ENCODE results near the gene APBA2. TPM values are rescaled to one million over a fixed set of nuclear protein-coding genes. Genes with fewer than 3 reads are reported as not detected.

Gene APBA2
- total and polyA plus RNA-seq, 7 donors, result 0.46 to 10.7 (median 1.5) TPM

DNA sequence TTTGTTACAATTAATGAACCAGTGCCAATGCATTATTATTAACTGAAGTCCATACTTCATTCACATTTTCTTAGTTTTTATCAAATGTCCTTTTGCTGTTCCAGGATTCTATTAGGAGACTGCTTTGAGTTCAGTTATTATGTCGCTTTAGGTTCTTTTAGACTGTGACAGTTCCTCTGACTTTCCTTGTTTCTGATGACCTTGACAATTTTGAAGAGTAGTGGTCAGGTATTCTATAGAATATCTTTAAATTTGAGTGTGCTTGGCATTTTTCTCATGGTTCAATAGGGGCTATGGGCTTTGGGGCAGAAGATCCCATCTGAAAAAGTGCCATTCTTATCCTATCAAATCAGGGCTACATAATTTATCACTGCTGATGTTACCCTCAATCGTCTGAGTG is 126.3 kb downstream of the APBA2 start:
- intact Hi-C loops (cut with DNase I), result no loop called here
- no peaks in the 10 kb centered on the region for H3K4me1 ChIP-seq
- 79 to 82% methylated on average over 2 of the region's 2 CpGs for WGBS, 2 donors
- DNase-seq, result no peak
- H3K9me3 ChIP-seq, result no peaks in the 10 kb centered on the region
- H3K27ac ChIP-seq, result no peak overlapping the region
- TF ChIP-seq, protein P1, sequence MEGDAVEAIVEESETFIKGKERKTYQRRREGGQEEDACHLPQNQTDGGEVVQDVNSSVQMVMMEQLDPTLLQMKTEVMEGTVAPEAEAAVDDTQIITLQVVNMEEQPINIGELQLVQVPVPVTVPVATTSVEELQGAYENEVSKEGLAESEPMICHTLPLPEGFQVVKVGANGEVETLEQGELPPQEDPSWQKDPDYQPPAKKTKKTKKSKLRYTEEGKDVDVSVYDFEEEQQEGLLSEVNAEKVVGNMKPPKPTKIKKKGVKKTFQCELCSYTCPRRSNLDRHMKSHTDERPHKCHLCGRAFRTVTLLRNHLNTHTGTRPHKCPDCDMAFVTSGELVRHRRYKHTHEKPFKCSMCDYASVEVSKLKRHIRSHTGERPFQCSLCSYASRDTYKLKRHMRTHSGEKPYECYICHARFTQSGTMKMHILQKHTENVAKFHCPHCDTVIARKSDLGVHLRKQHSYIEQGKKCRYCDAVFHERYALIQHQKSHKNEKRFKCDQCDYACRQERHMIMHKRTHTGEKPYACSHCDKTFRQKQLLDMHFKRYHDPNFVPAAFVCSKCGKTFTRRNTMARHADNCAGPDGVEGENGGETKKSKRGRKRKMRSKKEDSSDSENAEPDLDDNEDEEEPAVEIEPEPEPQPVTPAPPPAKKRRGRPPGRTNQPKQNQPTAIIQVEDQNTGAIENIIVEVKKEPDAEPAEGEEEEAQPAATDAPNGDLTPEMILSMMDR (IDR thresholded peaks at IDR 0.05), result no peak
- TF ChIP-seq POLR2AphosphoS5 (IDR thresholded peaks at IDR 0.05) (no peak), POLR2A (IDR thresholded peaks at IDR 0.05) (no peak)
- H3K36me3 ChIP-seq, result no peaks in the 10 kb centered on the region
- H3K27me3 ChIP-seq, result no peaks in the 10 kb centered on the region
- no peak overlapping the region for H3K4me3 ChIP-seq

DNA sequence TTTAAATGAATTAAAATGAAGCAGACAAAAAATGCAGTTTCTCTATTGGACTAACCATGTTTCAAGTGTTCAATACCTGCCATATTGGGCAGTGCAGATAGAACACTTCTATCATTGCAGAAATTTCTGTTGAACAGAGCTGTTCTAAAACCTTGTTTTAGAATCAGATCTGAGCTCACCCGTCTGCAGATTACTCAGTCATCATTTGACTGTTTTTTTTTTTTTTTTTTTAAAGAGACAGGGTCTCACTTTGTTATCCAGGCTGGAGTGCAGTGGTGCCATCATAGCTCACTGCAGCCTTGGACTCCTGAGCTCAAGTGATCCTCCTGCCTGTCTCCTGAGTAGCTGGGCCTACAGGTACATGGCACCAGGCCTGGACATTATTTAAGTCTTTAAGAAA is 128.7 kb downstream of the APBA2 start:
- Histone ChIP-seq H3K4me3 (no peak overlapping the region), H3K9me3 (no peaks in the 10 kb centered on the region), H3K27ac (no peak overlapping the region), H3K27me3 (no peaks in the 10 kb centered on the region), H3K36me3 (no peaks in the 10 kb centered on the region), H3K4me1 (no peaks in the 10 kb centered on the region)
- DNase-seq, result no peak
- 10 to 29% methylated on average over 1 of the region's 1 CpG for WGBS, 2 donors
- TF ChIP-seq, protein P1 (IDR thresholded peaks at IDR 0.05), result no peak
- no peak for TF ChIP-seq POLR2A (IDR thresholded peaks at IDR 0.05)
- no peak for TF ChIP-seq POLR2AphosphoS5 (IDR thresholded peaks at IDR 0.05)
- no peak for TF ChIP-seq EP300 (IDR thresholded peaks at IDR 0.05)
- intact Hi-C loops (cut with DNase I), result no loop called here

GRCh38 chr15:29016518-29016917 is 130.7 kb downstream of the APBA2 start:
- no peaks in the 10 kb centered on the region for H3K9me3 ChIP-seq
- intact Hi-C loops (cut with DNase I), result no loop called here
- H3K4me3 ChIP-seq, result no peak overlapping the region
- H3K27ac ChIP-seq, result no peak overlapping the region
- no peak for DNase-seq
- H3K36me3 ChIP-seq, result no peaks in the 10 kb centered on the region
- TF ChIP-seq EP300 (IDR thresholded peaks at IDR 0.05), result no peak
- TF ChIP-seq POLR2A (IDR thresholded peaks at IDR 0.05), result no peak
- TF ChIP-seq POLR2AphosphoS5 (IDR thresholded peaks at IDR 0.05), result no peak
- TF ChIP-seq, protein P1 (IDR thresholded peaks at IDR 0.05), result no peak
- H3K27me3 ChIP-seq, result no peaks in the 10 kb centered on the region
- 75 to 84% methylated on average over 3 of the region's 3 CpGs for WGBS, 2 donors
- H3K4me1 ChIP-seq, result no peaks in the 10 kb centered on the region

- Histone ChIP-seq H3K27me3 (no peaks in the 10 kb centered on the region), H3K4me1 (no peaks in the 10 kb centered on the region), H3K36me3 (no peaks in the 10 kb centered on the region), H3K27ac (no peak overlapping the region), H3K4me3 (no peak overlapping the region), H3K9me3 (no peaks in the 10 kb centered on the region)
- WGBS, 2 donors, result 82 to 90% methylated on average over 8 of the region's 8 CpGs
- intact Hi-C loops (cut with DNase I), result no loop called here
- no peak for DNase-seq
- TF ChIP-seq POLR2A (IDR thresholded peaks at IDR 0.05) (no peak), EP300 (IDR thresholded peaks at IDR 0.05) (no peak), POLR2AphosphoS5 (IDR thresholded peaks at IDR 0.05) (no peak)
- TF ChIP-seq, protein P1 (IDR thresholded peaks at IDR 0.05), result no peak
These were observed 132.5 kb downstream of the APBA2 start for GRCh38 chr15:29018120-29018805.

All from sigmoid colon (tissue), 7 donors.